GM21529 (cell line): ENCODE data around the gene HERC3.

Experiments used
- ATAC-seq: cut with Tn5 transposase; IDR thresholded peaks from one replicate; pipeline ENCODE4 v1.9.1; 2021; ENCODE audit not compliant: unreplicated experiment

HERC3 gene

DNA sequence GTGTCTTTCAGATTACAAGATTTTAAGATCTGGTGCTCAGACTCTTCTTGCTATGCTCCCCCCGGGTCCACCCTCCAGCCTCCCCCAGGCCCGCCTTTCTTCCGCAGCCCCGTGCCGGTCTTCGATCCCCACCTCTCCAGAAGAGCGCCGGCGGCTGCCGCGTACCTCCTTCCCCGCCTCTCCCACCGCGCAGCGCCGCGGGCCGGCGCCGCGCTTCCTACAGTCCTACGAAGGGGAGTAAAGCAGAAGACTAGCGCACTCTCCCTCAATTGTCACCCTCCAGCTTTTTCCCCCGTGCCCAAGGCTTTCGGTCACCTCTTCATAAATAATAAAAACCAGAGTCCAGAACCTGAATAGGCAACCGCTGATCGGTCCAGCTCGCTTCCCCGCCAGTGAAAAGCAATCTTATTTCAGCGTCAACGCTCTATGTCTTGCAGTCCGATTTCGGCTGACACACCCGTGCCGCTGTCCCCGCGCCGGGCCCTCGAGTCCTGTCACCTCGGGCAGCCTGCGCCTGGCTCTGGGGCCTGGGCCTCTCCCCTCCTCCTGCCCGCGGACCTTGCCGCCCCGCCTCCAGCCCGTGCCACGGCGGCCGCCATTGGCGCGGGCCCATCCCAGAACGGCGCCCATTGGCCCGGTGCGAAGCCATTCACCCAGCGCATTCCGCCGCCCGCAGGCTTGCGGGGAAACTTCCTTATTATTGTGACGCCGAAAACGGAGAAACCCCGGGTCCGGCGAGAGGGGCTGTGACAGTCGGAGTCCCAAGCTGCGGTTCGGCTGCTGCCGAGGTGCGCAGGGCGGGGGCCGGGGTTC, at the start of gene HERC3:
HERC3 (plus strand) TSS at position 694 of the 813 bp plus-strand sequence. CDS start 13,344 bp downstream, outside the sequence.
- ATAC-seq, result peak; percentile 95

DNA sequence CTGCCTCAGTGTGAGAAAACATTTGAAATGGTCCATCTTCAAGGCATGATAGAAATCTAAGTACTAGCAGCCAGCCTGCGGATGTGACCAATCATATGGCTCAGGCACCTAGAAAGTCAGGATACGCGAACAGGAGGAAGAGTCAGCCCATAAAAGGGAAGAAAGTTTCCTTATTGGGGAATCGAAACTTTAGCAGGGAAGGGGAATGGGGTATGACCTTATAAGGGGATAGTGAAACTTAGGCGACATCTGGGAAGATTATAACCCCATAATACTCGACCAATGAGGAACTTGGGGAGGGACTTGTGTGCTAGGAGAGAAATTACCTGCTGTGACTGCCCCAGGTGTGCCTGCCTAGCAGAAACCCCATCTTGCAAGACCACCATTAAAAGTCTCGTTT, 42.5 kb upstream of the HERC3 start:
- ATAC-seq, result no peak

DNA sequence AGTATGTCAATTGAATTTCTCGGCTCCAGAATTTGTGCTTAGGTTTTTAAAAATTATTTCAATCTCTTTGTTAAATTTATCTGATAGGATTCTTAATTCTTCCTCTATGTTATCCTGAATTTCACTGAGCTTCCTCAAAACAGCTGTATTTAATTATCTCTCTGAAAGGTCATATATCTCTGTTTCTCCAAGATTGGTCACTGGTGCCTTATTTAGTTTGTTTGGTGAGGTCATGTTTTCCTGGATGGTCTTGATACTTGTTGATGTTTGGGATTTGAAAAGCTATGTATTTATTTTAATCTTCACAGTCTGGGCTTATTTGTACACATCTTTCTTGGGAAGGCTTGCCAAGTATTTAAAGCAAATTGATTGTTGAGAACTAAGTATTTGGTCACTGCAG, 24.7 kb upstream of the HERC3 start:
- ATAC-seq, result no peak

DNA sequence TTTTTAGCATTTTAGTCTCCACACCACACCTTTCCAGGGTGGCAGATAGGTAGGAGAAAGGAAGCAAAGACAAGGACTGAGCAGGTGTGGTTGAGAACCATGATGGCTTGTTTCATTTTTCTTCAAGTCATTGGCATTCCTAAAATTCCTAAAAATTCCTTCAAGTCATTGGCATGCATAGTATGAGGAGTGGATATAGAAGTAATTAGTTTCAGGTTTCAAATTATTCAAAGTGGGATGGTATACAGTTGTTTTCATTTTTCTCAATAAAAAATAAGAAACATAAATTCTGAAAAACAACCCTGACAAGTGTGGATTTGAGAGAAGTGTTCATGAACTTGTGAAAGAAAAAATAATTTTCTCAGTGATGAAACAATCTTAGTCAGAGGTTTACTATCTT, 22.3 kb upstream of the HERC3 start:
- ATAC-seq, result no peak

DNA sequence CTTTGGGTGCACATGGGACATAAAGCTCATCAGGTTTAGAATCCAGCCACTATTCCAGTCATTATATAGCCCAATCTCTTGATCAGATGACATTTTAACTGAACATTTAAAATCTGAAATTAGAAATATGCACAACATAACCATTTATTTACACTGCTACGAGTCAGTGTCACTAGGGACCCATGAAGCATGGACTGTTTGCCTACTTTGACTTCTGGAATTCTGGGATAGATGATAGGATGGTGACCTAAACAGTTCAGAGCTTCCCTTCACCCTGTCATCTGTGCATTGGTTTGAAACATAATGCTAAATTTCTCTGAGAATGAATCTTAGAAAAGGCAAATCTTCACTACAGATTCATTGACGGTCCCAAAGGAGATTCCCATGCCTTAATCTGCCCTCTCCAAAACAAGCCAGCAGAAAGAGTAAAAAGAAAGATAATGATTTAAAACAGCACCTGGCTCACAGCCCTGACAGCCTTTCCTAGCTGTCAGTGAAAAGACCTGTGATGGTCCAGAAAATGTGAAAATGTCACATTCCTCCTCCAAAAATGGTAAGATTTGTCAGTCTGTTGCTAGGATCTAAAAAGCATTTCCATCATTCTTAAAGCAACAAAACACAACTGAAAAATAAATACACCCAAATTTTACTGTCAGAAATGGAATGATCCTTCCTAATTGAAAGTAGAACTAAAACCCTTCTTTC, 18.9 kb upstream of the HERC3 start:
- ATAC-seq, result no peak

DNA sequence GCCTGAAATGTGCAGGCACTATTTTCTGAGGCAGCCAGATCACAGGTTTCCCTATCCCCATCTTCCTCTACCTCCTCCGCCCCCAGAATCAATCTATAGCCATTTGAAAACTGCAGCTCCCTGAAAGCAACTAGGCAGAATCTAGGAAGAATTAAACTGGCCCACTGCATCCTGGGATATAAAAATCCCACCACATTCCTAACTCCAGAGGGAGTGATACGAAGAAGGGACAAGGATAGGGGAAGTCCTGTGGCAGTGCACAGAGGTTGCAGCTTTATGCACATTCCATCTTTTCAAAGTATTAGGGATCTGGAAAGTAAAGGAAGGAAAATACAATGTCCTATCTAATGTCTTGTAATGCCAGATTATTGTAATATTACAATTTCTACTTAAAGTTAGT, 18.3 kb upstream of the HERC3 start:
- no peak for ATAC-seq

DNA sequence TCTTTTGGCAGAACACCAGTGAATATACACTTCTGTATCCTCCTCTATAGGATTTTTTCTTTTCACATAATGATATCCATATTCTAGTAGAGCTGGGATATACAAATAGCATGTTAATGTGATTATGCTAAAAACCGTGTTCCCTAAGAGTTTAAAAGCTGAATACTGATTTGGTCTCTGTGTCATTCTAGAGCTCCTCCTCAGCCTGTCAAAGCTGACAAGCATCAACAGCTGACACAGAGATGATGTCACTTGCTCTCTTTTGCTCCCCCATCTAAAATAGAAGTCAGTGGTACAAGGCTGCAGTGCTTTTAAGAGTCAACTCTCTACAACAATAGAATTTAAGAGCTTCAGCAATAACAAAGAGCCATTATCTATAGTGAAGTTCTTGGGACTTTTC, 17.1 kb upstream of the HERC3 start:
- no peak for ATAC-seq

DNA sequence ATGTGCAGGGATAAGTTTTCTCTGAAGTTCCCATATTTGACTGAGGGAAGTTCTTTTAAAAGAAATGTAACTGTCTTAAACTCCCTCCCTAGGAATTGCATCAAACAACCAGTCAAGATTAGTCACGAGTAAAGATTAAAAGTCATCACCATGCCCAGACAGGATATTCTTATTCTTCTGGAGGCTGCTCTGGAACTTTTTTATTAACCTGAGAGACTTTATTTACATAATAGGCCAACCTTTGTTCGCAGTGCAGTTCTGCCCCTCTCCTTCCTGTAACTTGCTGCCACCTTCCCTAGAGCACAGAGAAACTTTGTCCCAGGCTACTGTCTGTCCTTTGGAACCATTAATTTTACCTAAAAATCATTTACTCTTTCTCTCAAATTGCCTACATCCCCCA, 9.8 kb upstream of the HERC3 start:
- no peak for ATAC-seq

DNA sequence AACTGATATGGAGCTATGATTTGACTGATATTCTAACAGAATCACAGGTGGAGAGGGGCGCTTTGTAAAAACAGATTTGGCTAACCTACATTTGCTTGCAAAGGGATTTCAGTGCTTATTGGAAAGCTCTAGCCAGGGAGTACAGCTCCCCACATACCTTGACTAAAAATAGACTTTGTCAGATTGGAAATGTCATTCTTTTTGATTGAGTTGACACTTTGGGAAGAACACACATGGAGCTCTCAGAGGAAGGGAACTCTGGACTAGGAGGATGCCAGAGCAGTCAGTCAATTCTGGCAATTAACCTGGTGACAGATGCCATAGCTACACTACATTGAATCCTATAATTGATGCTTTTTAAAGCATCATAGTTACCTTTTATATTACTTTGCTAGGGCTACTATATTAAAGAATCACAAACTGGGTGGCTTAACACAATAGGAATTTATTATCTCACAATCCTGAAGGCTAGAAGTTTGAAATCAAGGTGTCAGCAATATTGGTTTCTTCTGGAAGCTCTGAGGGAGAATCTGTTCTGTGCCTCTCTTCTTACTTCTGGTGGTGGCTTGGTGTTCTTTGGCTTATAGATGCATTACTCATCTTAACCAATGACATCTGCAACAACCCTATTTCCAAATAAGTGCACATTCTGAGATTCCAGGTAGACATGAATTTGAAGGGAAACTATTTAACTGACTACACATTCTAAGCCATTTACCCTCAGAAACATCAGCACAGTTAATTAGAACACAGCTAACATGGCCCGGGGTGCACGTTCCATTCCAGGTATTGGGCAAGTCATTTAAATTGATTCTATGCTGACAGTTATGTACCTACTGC, 8.4 kb upstream of the HERC3 start:
- ATAC-seq, result no peak

DNA sequence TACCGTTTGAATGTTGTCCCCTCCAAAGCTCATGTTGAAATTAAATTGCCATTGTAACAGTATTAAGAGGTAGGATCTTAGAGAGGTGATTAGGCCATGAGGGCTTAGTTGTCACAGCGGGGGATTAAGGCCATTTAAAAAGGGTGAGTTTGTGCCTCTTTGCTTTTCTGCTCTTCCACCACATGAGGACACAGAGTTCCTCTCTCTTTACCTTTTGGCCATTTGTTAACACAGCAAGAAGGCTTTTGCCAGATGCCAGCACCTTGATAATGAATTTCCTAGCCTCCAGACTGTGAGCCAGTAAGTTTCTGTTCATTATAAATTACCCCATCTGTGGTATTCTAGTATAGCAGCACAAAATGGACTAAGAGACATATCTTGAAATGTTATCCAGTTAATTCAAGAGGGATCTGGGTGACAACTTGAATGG, 7.8 kb upstream of the HERC3 start:
- ATAC-seq, result no peak

DNA sequence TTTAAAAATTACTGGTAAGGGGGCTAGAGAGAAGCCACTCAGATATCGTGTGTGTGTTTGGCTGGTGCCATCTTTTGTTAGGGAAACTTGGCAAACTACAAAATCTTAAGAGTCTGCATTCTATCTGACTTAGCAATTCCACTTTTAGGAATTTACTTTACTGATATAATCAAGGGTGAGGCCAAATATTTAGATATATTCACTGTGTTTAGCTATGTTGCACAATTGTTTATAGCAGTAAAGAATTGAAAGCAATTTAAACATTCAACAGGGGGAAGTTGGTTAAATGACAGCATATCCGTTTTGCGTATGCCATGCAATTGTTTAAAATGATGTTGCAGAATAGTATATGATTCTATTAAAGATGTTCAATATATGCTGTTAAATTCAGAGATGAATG, 6.4 kb upstream of the HERC3 start:
- no peak for ATAC-seq

DNA sequence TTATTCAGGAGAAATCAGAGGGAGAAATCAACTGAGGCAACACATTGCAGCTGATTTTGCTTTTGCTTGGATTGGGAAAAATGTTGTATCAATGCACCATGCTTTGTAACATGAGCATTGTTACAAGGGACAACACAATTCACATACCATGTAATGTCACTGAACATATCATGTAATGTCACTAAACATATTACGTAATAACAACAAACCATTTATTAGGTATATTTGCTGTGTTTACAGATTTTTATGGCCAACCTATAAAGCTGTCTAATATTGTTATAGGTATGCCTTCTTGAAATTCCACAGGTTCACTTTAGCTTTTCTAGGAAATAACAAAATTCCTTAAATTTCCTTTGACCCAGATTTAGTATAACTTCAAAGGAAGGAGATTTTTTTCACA, 5.0 kb upstream of the HERC3 start:
- ATAC-seq, result no peak

DNA sequence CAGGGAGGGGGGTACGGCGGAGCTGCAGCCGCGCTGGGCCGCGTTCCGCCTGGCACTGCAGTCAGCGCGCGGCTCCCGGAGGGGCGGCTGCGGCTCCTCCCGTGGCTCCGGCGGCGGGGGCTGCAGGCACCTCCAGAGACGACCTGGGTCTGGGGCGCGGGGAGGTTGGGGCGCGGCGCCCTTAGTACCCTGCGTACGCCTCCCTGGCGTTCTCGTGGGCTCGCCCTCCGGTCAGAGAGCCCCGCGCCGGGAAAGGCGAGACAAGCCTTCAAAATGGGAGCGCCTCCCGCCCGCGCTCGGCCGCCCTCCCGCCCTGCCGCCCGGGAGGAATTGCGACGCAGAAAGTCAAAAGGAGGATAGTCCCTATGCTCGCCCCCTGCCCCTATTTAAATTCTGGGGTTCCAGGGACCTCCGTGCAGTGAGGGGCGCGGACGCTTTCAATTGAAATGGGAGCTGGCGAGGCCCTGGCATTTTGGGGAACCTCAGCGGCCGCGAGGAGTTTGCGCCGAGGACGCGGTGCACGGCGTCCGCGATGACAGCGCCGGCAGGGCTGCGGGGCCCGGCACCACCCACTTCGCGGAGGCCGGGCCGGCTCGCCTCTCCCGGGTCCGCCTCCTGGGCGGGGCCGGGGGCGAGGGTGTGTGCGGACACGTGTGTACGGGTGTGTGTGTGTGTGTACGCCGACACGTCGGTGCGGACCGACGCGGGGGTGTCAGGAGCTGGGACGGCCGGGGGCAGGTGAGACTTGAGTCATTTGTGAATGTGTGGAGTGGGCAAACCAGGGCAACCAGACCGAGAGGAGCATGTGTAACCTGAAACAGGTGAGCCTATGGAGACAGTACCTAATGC, 544 bp downstream of the HERC3 start:
- peak; percentile 79 for ATAC-seq

DNA sequence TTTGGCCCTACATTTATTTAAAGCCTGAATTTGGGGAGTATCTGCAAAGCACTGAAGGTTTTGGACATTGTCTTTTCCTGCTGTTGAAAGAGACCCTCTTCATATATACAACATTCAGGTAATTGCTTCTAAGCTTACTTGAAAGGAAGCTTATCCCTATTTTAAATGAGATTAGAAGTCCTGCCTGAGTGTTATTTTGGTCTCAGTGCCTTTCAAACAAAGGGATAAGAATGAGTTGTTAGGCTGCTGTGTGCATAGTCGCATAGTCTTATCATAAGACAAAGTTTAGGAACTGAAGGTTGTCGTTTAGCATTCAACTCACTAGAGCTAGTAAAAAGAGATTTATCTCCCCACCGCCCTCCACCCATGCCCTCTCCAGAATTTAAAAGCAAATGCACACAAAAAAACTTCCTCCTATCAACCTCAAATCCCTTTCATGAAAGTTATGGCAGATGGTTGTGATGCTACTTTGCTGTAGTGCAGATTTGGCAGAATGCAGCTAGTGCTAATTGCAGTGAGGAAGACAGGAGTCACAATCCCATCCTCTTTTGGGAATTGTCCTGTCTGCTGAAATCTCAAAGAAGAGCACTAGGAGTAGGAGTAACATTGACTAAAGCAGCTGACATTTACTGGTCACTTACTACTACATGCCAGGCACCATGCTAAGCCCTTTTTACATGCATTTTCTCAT, 5.8 kb downstream of the HERC3 start:
- ATAC-seq, result no peak

DNA sequence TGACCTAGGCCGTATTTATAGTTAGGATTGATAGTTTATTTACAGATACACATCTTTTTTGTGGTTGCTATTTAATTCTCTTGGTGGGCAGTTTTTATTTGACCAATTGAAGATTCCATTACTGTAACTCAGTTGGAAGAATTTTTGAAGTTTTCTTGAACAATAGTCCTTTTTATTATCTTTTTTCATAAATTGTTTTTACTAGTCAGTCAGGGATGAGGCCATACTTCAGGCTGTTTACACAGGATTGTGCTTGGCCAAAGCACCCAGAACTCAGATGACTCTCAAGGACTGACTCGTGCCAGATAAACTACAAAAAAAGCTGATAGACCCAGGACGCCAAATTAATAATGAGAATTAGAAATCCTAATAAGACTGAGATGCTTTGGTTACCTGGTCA, 7.0 kb downstream of the HERC3 start:
- no peak for ATAC-seq

DNA sequence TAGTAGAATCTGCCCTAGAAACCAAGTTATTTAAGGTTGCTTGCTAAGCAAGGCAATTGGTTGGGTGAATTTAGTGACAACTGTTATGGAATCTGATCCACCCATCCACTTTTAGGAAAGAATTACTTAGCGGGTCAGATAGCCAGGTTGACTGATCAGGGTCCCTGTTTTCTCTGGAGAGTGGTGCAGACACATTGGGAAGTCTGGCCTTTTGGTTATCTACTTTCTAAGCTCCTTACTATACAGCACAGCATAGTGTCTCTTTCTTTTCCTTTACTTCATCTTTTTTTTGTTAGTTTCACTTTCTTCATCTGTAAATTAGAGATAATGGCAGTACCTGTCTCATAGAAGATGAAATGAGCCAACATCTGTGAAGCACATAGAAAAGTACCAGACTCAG, 7.4 kb downstream of the HERC3 start:
- ATAC-seq, result no peak

DNA sequence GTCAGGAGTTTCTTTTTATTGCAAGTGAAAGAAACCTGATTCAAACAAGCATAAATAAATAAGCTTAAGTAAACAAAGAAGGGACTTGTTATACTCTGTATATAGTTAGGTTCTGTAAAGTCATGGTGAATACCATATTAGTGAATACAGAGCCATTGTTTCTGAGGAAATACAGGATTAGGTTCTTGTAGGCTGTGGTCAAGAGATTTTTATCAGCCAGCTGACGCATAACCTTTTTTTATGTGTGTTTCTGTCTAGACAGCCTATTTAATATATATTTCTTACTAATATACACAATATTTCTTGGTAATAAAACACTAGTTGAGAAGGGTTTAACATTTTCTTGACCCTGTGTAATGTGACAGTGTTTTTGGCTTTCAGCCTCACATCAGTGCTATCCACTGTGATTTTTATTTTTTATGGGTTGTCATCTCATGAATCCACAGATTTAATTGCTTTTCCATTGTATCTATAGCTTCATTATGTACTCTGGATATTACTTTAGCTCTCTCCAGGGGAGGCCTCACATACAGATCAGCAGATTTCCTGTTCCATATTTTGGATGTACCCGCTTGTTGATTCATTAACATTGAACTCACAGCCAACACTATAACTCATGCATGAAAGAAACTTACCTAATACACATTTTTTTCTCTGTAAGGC, 8.0 kb downstream of the HERC3 start:
- ATAC-seq, result no peak

DNA sequence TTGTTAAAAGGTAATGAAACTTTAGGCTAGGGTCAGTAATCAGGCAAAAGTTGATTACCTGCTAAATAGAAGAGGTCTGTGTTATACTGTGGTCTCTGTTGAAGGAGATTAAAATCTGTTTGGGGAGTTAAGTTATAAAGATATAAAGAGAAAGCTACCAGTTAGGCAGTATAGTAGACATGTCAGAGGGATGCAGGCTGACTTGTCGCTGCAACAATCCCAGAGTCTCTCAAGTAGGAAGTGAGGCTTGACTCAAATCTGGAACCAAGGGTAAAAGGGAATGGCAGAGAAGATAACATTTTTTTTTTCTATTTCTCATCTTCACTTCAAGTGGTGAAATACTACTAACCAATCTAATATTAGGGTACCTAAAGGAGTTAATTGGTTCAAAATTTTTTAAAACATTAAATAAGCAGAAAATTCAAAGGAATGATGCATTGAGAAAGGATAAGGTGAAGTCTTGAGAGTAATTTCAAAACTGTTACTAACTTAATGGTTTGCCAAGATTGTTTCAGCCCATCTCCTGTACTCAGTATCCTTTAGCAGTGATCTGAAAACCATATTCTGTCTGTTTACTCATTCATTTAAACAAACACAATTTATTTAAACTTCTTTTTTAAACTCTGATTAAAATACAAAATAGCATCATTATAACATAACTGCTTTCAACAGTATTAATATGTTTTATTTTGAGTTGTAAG, 12.8 kb downstream of the HERC3 start:
- no peak for ATAC-seq

DNA sequence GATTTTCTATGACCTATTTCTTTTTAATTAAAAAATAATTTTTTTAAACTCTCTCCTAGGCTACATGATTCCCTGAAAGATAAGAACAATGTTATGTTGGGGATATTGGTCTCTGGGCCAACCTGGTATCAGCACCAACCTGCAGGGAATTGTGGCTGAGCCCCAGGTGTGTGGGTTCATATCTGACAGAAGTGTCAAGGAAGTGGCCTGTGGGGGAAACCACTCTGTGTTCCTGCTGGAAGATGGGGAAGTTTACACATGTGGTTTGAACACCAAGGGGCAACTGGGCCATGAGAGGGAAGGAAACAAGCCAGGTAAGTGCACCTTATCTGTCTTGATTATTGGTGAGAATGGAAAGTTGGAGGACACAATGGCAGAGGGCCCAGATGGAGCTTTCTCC, 13.5 kb downstream of the HERC3 start:
- peak; percentile 48 for ATAC-seq
